ENCODE results near the gene MAP7D2.

The MAP7D2 gene

GRCh38 chrX:20060961-20061748, 55.6 kb downstream of the MAP7D2 start:
- H3K4me3 ChIP-seq = no peak overlapping the region
- H3K27ac ChIP-seq = no peak overlapping the region
- no peak for TF ChIP-seq CTCF (IDR thresholded peaks at IDR 0.05)
- DNase-seq (ENCODE audit: low spot score) = no peak

GRCh38 chrX:20059467-20060128, 57.1 kb downstream of the MAP7D2 start:
- no peak for DNase-seq (ENCODE audit: low spot score)
- Histone ChIP-seq H3K4me3 (no peak overlapping the region), H3K27ac (no peak overlapping the region)
- TF ChIP-seq CTCF (IDR thresholded peaks at IDR 0.05) = no peak

GRCh38 chrX:20057479-20057878, 59.2 kb downstream of the MAP7D2 start:
- no peak for TF ChIP-seq CTCF (IDR thresholded peaks at IDR 0.05)
- no peak for DNase-seq (ENCODE audit: low spot score)

GRCh38 chrX:20056704-20057103, 60.0 kb downstream of the MAP7D2 start:
- Histone ChIP-seq H3K27ac (no peak overlapping the region), H3K4me3 (no peak overlapping the region)
- no peak for DNase-seq (ENCODE audit: low spot score)
- TF ChIP-seq CTCF (IDR thresholded peaks at IDR 0.05) = no peak

More at GRCh38 chrX:20057479-20057878, 59.2 kb downstream of the MAP7D2 start:
- Histone ChIP-seq H3K4me3 (no peak overlapping the region), H3K27ac (no peak overlapping the region)

- no peak overlapping the region for H3K27ac ChIP-seq
- no peak overlapping the region for H3K4me3 ChIP-seq
- no peak for TF ChIP-seq CTCF (IDR thresholded peaks at IDR 0.05)
- no peak for DNase-seq (ENCODE audit: low spot score)
Observed at GRCh38 chrX:20053537-20053936, 63.2 kb downstream of the MAP7D2 start.

GRCh38 chrX:20046864-20047263, 69.8 kb downstream of the MAP7D2 start:
- Histone ChIP-seq H3K4me3 (no peak overlapping the region), H3K27ac (no peak overlapping the region)
- TF ChIP-seq CTCF (IDR thresholded peaks at IDR 0.05) = no peak
- no peak for DNase-seq (ENCODE audit: low spot score)

- Histone ChIP-seq H3K4me3 (no peak overlapping the region), H3K27ac (no peak overlapping the region)
- no peak for DNase-seq (ENCODE audit: low spot score)
- TF ChIP-seq CTCF (IDR thresholded peaks at IDR 0.05) = no peak
Observed at GRCh38 chrX:20046223-20046622, 70.5 kb downstream of the MAP7D2 start.
